ENCODE data around the gene COL23A1.

GRCh38 chr5:178532236-178532635, 58.0 kb downstream of the COL23A1 start:
- TF ChIP-seq ZNF616 (CRISPR knock-in tag; IDR thresholded peaks at IDR 0.05; ENCODE audit: low read depth) (no peak), TRIM24 (CRISPR knock-in tag; IDR thresholded peaks at IDR 0.05) (no peak), U2AF2 (IDR thresholded peaks at IDR 0.05; ENCODE audit: low read depth, low read length) (no peak), EZH2 (conservative IDR thresholded peaks at IDR 0.05; ENCODE audit: low read depth, low read length) (no peak), FOSL1 (CRISPR knock-in tag; IDR thresholded peaks at IDR 0.05; ENCODE audit: borderline replicate concordance) (no peak), ZNF577 (CRISPR knock-in tag; IDR thresholded peaks at IDR 0.05; ENCODE audit: borderline replicate concordance, low read depth) (no peak), HNRNPL (IDR thresholded peaks at IDR 0.05; ENCODE audit: low read depth, low read length) (no peak)
